ENCODE results near the gene CITED2.
"Not testable (repeated sequence)": the region's sequence is repeated elsewhere in the genome, so short reads cannot be mapped to it uniquely, and the experiment has no call there.

The CITED2 gene

DNA sequence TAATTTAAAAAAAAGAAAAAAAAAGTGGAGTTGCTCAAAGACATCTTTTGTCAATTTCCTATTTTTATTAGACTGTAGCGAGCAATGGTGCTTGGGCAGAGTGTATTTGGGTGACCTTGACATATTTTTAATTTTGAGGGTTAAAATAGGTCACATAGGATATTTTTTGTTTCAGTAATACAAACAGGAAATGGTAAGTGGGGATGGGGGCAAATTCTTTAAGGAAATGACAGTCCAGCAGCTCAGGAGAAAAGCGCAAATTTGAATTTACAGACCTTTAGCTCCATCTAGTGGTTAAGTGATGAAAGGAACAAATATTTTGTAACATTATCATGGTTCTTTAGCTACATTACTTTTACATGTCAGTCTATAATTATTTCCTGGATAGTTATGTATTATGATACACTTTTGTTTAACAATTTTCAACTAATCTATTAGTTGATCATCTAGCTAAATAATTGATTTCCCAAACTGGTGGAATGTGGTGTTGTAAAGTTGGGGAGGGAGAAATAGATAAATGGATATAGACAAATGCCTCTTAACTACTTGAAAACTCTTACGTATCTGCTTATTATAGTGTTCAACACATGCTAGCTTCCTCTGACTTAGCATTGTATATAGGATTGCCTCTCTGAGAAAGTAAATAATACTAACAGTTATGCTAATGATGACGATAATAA is 10.0 kb downstream of the CITED2 start:
- no peak for DNase-seq

DNA sequence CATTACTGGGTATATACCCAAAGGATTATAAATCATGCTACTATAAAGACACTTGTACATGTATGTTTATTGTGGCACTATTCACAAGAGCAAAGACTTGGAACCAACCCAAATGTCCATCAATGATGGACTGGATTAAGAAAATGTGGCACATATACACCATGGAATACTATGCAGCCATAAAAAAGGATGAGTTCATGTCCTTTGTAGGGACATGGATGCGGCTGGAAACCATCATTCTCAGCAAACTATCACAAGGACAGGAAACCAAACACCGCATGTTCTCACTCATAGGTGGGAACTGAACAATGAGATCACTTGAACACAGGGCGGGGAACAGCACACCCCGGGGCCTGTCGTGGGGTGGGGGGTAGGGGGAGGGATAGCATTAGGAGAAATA is 10.7 kb downstream of the CITED2 start:
- DNase-seq: not testable (repeated sequence)

DNA sequence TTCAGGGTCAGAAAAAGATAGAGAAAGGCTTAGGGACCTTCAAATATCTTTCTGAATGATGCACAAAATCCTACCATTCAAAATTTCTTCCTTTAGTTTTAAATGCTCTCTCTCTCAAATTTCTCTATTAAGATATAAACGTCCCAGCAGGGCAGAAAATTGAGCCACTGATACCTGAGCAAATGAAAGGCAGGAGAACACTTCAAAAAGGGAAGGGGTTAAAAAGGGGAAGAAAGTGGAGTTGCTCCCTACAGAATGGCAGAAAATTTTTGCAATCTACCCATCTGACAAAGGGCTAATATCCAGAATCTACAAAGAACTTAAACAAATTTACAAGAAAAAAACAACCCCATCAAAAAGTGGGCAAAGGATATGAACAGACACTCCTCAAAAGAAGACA is 11.3 kb downstream of the CITED2 start:
- DNase-seq: not testable (repeated sequence)

DNA sequence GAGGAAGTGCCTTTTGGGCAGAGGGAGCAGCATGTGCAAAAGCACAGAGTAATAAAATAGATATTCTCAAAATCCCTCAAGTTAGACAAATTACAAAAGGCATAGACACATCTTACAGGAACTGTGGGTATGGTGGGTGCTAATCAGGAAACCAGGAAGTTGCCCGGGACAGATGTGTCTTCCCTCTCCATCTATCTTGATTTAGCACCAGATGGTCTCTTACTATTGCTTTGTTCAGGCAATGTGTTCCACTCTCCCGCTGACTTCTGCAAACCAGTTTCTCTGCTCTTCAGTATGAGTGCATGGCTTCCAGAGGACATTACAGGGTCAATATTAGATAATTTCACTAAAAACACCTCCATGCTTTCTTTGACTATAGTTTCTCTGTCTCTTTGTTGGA is 13.2 kb downstream of the CITED2 start:
- DNase-seq: no peak

DNA sequence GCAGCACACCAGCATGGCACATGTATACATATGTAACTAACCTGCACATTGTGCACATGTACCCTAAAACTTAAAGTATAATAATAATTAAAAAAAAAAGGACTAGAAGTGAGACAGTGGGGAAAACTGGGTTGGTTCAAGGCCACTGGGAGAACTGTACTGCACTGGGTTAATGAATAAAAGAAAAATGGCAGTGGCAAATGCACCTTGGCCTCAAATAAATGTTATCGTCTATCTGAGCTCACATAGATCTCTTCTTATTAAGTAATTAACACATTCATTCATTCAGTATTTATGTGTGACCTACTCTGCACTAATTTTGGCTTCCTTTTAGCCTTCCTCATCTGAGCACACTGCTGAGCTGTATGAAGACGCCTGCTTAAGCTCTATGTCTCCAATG is 17.5 kb downstream of the CITED2 start:
- no peak for DNase-seq

DNA sequence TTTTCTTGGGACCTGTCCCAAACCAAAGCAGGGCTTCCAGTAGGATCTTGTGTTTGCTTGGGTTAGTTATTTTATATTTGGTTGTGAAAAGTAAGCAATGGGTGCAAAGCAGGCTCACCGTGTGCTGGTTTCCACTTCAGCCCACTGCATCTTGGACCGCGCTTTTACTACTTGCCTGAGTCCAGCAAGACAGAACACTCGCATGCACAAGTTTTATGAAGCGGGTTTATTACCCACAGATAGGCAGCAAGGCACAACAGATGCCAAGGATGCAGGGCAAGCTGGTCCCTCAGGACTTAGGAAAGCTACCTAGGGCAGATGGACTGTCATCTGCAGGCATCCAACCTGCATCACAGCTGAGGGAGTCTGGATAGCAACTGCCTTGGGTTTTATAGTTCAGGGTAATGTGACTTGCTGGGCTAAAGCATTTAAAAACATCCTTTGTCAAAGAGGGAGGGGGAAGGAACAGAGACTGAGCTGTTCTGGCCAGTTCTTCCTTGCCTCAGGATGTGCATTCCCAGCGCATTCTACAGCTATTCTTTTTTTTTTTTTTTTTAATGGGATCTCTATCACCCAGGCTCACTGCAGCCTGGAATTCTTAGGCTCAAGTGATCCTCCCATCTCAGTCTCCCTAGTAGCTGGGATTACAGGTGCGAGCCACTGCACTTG is 18.5 kb downstream of the CITED2 start:
- DNase-seq: no peak

DNA sequence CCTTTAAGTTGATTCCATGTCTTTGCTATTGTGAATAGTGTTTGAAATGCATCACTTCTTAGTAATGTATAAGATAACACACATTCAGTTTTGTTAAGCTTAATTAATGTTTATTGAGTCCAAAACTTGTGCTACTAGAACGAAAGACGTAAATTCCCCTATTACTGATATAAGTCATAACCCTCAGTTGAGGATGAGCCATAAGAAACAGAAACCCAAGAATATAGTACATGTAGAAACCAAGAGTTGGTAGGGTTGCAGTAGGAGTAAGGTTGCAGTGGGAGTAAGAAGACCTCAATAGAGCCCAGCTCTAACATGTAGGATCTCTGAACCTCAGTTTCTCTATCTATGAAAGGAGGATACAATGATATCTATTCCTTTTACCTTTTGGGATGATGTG is 19.3 kb downstream of the CITED2 start:
- DNase-seq: no peak

DNA sequence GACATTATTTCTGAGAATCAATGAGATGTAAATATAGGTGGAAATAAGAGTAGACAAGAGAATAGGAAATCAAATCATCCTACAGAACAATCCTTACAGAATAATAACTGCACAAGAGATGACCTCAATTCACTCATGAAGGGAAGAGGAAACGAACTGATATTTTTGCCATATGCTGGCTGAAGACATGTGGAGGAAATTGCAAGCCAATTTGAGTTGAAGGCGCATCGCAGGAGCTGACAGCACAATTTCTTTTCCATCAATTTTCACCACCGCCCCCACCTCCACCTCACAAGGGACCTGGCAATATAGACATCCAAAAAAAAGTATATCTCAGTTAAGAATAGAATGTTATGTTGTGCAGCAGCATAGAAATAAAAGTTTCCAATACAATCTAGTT is 20.3 kb downstream of the CITED2 start:
- no peak for DNase-seq

DNA sequence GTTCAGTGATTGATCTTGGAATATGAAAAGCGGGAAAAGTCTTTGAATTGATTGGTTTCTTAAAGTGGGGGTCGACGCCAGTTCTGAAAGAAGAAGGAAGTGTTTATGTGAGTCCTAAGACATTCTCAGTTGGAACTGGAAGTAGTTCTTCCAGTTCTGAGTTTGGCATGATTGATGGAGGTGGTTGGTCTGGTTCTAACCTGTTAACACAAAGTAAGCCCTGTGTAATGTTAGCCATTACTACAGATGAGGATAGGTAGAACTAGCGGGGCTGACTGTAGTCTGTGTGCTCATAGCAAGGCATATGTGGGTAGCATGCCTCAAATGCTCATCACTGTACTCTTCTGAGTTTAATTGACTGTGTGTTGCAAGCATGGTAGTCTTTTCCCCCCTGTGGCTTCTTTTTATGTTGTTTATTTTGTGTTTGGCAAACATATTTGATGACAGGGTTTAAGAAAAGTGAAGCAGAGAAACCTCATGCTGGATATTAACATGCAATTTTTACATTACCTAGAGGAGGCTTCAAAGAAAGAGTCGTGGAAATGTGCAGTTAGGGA is 24.9 kb downstream of the CITED2 start:
- no peak for DNase-seq

DNA sequence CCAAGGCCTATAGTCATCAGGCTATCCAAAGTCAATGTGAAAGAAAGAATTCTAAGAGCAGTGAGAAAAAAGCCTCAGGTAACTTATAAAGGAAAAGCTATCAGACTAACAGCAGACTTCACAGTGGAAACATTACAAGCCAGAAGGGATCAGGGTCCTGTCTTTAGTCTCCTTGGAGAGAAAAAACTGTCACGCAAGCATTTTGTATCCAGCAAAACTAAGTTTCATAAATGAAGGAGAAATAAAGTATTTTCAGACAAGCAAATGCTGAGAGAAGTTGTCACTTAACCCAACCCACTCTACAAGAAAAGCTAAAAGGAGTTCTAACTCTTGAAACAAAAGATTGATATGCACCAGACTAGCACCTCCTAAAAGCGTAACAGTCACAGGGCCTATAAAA is 28.1 kb downstream of the CITED2 start:
- DNase-seq: no peak

DNA sequence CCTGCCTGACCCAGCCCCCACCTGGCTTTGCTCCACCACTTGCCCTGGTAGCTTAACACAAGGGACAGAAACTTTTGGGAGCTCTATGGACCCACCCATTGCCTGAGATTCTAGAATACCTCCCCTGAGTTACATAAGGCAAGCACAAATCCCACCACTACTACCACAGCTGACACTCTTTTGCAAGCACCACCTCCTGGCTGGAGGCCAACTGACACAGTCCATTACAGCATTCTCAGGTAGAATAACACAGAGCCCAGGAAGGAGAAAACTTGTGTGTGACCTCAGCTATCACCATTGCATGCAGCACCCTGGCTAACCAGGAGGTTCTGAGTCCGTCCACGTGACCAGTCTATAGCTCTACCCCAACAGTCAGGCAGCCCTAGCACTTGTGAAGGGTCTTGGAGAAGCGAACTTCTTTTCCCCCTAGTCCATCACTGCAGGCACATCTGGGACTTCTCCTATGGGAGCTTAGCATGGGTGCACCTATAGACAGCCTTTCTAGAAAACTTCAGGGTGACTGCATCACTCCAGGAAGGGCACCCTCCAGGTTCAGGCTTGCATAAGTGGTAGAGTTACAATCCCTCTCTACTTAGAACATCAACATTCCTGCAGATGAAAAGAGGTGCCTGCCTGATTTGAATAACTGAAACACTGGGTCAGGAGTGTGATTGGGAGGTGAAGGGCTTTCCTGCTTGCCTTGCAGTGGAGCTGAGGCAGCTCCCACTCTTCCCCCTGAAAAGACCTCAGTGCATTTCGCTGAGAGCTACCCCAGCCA is 30.1 kb downstream of the CITED2 start:
- no peak for DNase-seq

DNA sequence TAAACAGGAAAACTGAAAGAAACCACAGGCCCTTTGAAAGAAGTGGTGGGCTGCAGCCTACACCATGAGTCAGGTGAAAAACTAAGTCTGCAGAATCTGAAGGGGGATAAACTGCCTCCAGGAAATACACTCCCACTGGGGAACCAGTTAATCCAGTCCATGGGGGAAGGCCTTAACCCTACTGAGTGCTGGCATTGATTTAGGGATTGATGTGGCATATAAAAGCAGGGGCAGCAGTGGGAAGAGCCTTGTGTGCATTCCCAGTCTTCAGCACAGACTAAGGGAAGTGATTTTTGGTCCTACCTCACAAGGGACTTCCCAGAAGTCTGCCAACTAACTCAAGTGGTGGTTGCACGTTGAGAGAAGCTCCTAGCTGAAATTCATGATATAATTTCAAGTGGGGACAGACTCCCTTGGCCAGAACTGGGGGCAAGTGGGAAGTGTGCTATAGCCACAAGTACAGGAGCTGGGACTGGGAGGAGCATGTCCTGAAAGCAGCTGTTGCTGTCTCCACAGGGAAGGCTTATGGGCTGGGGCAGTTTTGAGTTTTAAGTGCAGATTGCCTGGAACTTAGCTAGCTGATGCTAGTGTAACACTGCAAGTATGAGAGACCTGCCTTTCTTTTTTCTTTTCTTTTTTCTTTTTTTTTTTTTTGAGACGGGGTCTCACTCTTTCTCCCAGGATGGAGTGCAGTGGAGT is 31.2 kb downstream of the CITED2 start:
- no peak for DNase-seq

DNA sequence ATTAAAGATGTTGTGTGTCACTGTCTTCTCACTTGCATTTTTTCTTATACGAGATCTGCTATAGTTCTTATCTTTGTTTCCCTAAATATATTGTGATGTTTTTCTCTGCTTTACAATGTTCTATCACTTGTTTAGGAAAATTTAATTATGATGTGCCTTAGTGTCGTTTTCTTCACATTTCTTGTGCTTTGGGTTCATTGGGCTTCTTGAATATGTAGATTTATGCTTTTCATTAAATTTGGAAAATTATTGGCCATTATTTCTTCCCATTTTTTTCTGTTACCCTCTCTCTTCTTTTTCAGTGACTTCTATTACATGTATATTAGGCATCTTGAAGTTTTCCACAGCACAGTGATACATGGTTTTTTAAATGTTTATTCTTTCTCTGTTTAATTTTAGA is 33.4 kb downstream of the CITED2 start:
- no peak for DNase-seq

DNA sequence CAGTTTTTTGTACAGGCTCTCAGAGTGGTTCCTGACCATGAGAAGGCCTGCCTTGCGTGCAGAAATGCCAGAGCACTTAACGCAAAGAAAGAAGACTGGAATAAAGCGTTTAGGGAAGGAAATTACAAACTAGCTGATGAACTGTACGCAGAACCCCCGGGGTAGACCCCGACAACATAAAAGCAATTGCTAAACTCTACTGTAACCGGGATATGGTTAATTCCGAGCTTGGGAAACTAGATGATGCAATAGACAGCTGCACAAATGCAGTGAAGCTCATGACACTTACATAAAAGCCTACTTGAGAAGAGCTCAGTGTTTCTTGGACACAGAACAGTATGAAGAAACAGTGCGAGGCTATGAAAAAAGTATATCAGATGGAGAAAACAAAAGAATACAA is 35.7 kb downstream of the CITED2 start:
- DNase-seq: peak; percentile 86

DNA sequence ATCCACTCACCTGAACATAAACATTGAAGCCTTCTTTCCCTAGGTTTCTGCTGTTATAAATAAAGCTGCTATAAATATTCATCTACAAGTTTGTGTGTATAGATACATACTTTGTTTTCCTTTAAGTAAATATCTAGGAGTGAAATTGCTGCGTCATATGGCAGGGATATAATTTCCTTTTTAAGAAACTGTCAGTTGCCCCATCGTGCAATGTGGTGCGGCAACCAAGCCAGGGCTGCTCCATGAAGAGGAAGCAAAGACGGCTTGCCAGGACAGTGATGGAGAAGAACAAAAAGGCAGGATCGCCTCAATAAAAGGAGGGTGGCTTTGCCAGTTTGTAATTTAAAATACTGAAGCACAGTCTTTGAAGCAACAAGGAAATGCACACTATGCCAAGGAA is 36.6 kb downstream of the CITED2 start:
- DNase-seq: no peak

DNA sequence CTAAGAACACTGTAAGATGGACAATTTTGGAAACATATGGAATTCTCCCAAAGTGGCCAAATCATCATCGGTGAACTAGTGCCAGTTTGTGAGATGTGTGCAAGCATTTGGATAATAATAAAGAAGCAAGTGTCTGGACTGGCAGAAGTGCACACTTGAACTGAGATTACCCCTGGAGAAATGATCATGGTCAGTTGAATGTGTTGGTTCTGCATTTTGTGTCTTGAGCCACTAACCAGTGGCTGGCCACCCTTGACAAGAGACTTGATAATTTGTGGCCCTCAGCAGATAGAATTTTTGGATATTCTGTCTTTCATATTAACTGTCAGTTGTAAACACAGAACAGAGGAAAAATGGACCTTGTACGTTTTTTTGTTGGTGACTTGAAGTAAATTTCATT is 37.4 kb downstream of the CITED2 start:
- DNase-seq: no peak

DNA sequence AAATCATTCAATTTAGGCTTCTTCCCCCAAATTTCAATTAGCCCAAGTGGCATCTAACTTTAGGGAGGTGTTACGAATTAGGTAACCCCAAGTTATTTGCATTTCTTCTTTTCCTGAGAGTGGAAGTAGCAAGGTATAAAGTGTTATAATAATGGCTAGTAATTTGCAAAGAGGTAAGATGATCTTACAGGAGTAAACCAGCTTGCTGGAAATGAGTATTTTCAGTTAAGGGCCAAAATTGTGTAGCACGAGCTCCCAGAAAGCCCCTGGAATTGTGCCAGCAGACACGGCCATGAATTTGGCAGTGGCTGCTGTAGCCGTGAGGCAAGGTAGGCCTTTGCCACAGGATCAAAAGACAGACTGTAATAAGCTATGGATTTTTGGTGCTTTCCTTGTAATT is 38.0 kb downstream of the CITED2 start:
- DNase-seq: no peak

DNA sequence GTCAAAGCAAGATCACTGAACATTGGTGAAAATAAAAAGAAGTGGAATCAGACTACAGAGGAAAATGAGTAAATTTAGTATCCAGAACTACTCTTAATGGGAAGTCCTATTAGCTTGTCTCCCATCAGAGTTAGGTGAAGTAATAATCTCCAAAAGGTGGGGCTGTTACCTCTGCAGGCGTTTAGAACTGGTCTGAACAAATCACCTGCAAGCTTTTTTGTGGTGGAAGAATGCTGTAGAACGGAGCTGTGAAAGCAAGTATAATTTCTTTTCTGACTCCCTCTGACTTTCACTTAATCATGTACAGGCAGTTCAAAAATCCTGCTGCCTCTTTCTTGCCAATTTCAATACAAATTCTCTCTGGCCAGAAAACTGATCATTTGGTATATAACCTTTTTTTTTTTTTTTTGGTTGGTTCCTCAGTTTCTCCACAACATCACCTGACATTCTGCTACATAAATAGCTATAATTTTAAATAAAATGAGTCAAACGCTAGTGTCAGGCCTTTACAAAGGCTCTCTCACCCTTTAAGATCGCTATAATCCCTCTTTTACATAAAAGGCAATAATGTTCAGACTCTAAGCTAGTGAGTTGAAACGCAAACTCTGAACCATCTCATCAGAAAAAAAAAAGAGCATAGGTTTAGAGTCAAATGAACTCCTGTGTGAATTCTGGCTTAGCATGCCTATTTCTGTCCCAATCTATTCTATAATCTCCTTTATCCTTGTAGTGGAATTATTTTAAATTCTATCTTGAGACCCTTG is 38.8 kb downstream of the CITED2 start:
- no peak for DNase-seq

DNA sequence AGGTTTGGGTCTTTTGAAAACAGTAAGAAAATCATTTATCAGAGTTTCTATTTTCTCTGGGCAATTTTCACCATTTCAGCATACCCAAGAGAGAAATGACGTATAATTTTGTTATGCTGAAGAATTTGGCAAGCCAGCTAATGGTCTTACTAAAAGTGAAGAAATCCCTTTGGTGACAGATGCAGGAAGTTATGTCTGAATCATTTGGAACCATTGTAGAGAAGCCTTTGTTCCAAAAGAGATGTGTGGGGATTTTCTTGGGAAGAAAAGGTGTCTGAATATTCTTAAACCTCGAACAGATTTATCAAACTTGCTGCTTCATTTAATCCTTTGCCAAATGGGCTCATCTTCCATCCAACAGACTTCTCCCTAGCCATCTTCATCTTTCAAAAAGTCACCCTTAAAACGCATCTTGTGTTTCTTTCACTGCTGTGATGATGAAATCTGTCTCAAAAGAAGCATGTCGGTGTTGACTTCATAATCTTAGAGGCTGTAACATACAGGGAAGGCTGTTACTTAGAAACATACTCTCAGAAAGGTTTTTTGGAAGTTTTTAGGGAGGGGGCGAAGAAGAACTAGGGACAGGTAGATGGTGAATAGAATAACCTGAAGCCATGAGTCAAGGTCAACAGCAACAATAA is 39.5 kb downstream of the CITED2 start:
- no peak for DNase-seq

DNA sequence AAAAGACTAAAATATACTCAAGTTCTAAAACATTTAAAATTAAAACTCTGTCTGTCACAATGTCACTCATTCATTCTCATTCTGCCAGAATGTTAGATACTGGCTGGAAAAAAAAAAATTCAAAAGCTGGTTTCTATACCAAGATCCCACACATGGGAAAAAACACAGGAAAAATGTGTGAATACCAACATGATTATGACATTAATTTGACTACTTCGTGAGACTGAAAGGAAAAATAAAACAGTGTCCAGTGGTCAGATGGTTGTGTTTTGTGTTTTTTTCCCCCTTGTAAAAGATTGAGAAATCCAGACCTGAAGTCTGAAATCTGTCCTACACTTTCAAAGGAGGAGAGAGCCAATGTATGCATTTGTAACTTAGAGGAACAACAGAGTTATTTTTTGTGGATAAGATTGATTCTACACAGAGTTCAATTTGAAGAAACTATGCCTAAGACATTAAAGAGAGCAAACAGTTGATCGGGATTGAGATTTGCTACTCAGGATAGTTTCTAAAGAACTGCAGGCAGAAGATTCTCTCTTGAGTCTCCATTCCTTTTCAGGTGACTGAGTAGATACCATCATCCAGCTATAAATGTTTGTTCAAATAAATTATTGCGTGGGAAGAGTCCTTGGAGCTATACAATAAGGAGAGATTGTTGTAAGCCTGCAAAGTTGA is 43.5 kb downstream of the CITED2 start:
- no peak for DNase-seq

DNA sequence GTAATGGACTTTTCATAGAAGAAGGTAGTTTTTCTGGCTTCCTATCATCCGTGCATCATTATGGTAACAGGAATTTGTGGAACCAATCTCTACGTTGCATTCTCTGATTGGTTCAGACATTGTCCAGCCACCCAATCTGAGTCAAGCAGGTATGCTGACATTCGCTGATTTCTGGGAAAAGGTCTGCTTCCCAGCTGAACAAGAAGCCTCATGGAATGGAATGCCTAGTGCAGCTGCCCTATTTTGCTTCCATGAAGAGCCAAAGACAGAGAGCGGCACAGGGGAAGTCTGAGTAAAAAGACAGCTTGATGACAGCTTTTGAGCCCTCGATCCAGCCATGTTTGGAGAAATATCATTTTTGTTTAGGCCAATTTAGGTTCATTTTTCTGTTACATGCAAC is 44.1 kb downstream of the CITED2 start:
- no peak for DNase-seq
